ENCODE data around the gene HTRA2. TPM values are rescaled to one million over a fixed set of nuclear protein-coding genes. Genes with fewer than 3 reads are reported as not detected.

The HTRA2 gene
- total RNA-seq, result 18.3 and 28.1 TPM in 2 replicates

GRCh38 chr2:74529357-74530238, at the start of gene HTRA2, which contains the start of gene AUP1:
HTRA2 (plus strand) TSS chr2:74529933; CDS start chr2:74530007, 74 bp downstream.
AUP1 (minus strand) TSS chr2:74529706; CDS start chr2:74529629, 77 bp downstream.

GRCh38 chr2:74482801-74483674, 46.7 kb upstream of the HTRA2 start, which contains the start of the genes CCDC142 and TTC31:
CCDC142 (minus strand) TSS chr2:74482998; CDS start chr2:74482837, 161 bp downstream.
TTC31 (plus strand) TSS chr2:74483081; CDS start chr2:74483096, 15 bp downstream.

GRCh38 chr2:74499267-74499939, 30.3 kb upstream of the HTRA2 start, which contains the start of gene LBX2:
LBX2 (minus strand) TSS chr2:74499603; CDS start chr2:74499537, 66 bp downstream.

GRCh38 chr2:74507145-74507925, 22.4 kb upstream of the HTRA2 start, which contains the start of gene PCGF1:
PCGF1 (minus strand) TSS chr2:74507695; CDS start chr2:74507668, 27 bp downstream.

GRCh38 chr2:74514368-74515270, 15.1 kb upstream of the HTRA2 start, which contains the start of gene TLX2:
TLX2 (plus strand) TSS chr2:74514450; CDS start chr2:74514807, 357 bp downstream.

GRCh38 chr2:74525717-74526648, 3.8 kb upstream of the HTRA2 start, which contains the start of gene DQX1:
DQX1 (minus strand) TSS chr2:74526231; CDS start chr2:74525729, 502 bp downstream.

GRCh38 chr2:74553892-74554819, 24.4 kb downstream of the HTRA2 start, which contains the start of the genes DOK1 and LOXL3:
DOK1 (plus strand) TSS chr2:74554720; CDS start chr2:74554755, 35 bp downstream.
LOXL3 (minus strand) TSS chr2:74553942; CDS start chr2:74552634, 1,308 bp downstream.

Other genes starting within 250 kb of the HTRA2 start
- gene SLC4A5, start 186.5 kb upstream of the HTRA2 start, total RNA-seq, result 0.14 TPM in 1 of 2 replicates, not detected in the other
- 92.0 and 103 TPM in 2 replicates for gene DCTN1, start 149.6 kb upstream of the HTRA2 start, total RNA-seq
- 0.92 and 1.1 TPM in 2 replicates for gene C2orf81, start 108.3 kb upstream of the HTRA2 start, total RNA-seq
- 45.4 and 53.5 TPM in 2 replicates for gene WDR54, start 108.2 kb upstream of the HTRA2 start, total RNA-seq
- 49.8 and 58.1 TPM in 2 replicates for gene RTKN, start 88.0 kb upstream of the HTRA2 start, total RNA-seq
- gene INO80B, start 74.8 kb upstream of the HTRA2 start, total RNA-seq, result 20.9 and 23.4 TPM in 2 replicates
- 57.9 and 64.7 TPM in 2 replicates for gene WBP1, start 71.5 kb upstream of the HTRA2 start, total RNA-seq
- 73.9 and 79.9 TPM in 2 replicates for gene MOGS, start 64.6 kb upstream of the HTRA2 start, total RNA-seq
- 43.9 and 74.0 TPM in 2 replicates for gene MRPL53, start 57.3 kb upstream of the HTRA2 start, total RNA-seq
- 5.5 and 9.3 TPM in 2 replicates for gene CCDC142, start 46.9 kb upstream of the HTRA2 start, total RNA-seq
- gene TTC31, start 46.9 kb upstream of the HTRA2 start, total RNA-seq, result 11.1 and 12.2 TPM in 2 replicates
- 0.56 TPM in 2 replicates for gene LBX2, start 30.3 kb upstream of the HTRA2 start, total RNA-seq
- 16.7 and 17.5 TPM in 2 replicates for gene PCGF1, start 22.2 kb upstream of the HTRA2 start, total RNA-seq
- gene TLX2, start 15.5 kb upstream of the HTRA2 start, total RNA-seq, result not detected in 2 replicates
- gene DQX1, start 3.7 kb upstream of the HTRA2 start, total RNA-seq, result 5.3 and 6.7 TPM in 2 replicates
- 80.1 and 85.8 TPM in 2 replicates for gene AUP1, start 227 bp upstream of the HTRA2 start, total RNA-seq
- gene LOXL3, start 24.0 kb downstream of the HTRA2 start, total RNA-seq, result 0.33 and 0.56 TPM in 2 replicates
- 1.4 and 4.4 TPM in 2 replicates for gene DOK1, start 24.8 kb downstream of the HTRA2 start, total RNA-seq
- 0.56 and 0.63 TPM in 2 replicates for gene M1AP, start 118.4 kb downstream of the HTRA2 start, total RNA-seq
- gene SEMA4F, start 124.3 kb downstream of the HTRA2 start, total RNA-seq, result 8.2 and 12.7 TPM in 2 replicates

All from airway epithelial cell (primary cell).